HG02884 (cell line): ENCODE data around the gene KCNK6.
A peak's percentile ranks its signal among the peaks of the same experiment; 100 is the strongest.
"Not testable (repeated sequence)": the region's sequence is repeated elsewhere in the genome, so short reads cannot be mapped to it uniquely, and the experiment has no call there.

ENCODE experiments used
- ATAC-seq: cut with Tn5 transposase; IDR thresholded peaks from one replicate; pipeline ENCODE4 v1.9.1; 2021; ENCODE audit warnings: mild to moderate bottlenecking, moderate library complexity; ENCODE audit not compliant: unreplicated experiment

KCNK6 gene

DNA sequence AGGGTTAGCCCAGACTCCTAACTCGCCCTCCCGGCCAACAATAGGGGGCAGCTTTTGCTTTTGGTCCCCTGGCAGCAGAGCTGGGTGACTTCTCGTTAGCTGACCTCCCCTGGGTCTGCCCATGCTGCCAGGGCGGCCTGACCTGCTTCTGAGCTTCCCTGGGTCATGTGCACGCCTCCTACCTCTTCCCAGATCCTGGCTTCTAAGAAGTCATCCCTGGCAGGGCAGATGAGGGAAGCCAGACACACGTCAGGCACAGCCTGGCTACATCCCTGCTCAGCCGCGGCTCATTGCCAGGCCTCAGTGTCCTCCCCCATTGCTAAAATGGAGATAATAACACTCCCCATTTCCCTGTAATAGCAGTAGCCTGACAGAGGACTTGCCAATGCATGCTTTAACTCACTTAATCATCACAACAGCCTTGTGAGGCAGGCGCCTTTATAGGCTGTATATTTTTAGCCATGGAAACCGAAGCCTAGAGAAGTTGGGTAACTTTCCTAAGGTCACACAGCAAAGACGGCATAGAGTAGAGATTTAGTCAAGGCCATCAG lies 2.1 kb downstream of the KCNK6 start:
- ATAC-seq, result no peak

DNA sequence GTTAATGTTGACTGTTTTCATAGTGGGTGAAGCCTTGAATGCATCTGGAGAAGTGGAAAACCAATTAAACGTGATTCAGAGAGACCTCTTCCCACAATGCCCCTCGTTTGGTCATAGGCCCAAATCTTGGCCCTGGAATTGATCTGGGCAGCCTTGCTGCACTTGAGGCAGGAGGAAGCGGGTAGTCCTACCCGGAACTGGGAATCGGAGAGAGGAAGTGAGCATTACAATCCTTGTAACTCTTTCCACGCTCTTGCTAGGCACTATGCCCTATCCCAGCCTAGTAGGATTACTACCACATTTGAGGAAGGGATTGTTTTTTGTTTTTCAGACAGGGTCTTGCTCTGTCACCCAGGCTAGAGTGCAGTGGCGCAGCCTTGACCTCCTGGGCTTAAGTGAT lies 3.6 kb downstream of the KCNK6 start:
- no peak for ATAC-seq

DNA sequence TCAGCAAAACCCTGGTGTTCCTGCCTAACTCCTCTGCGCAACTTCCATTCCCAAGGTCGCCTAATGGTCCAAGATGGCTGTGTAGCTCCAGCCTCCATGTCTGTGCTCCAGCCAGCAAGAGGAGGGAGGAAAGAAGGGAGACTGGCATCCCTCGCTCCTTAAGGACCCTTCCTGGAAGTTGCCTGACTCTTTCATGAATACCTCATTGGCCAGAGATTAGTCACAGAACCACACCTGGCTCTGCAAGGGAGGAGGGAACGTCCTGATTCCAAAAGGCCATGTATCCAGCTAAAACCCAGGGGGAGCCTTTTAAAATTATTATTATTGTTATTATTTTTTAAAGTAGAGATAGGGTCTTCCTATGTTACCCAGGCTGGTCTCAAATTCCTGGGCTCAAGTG lies 4.8 kb downstream of the KCNK6 start:
- no peak for ATAC-seq

DNA sequence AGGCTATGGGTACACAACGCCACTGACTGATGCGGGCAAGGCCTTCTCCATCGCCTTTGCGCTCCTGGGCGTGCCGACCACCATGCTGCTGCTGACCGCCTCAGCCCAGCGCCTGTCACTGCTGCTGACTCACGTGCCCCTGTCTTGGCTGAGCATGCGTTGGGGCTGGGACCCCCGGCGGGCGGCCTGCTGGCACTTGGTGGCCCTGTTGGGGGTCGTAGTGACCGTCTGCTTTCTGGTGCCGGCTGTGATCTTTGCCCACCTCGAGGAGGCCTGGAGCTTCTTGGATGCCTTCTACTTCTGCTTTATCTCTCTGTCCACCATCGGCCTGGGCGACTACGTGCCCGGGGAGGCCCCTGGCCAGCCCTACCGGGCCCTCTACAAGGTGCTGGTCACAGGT lies 6.9 kb downstream of the KCNK6 start:
- ATAC-seq, result no peak

DNA sequence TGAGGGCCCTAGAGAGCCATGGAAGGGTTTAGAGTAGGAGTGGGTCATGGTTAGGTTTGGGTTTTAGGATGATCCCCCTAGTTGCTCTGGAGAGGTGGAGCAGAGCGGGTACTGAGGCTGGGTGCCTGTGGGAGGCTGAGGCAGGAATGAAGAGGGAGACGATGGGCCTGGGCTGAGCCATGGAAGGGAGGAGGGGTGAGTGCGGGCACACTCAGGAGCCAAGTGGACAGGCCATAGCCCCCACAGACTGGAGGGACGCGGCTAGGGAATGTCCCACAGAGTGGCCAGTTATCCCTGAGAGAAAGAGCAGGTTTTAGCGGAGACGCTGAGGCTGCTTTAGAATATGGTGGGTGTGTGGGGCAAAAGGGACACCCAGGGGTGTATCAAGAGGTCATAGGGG lies 10.0 kb downstream of the KCNK6 start:
- no peak for ATAC-seq

DNA sequence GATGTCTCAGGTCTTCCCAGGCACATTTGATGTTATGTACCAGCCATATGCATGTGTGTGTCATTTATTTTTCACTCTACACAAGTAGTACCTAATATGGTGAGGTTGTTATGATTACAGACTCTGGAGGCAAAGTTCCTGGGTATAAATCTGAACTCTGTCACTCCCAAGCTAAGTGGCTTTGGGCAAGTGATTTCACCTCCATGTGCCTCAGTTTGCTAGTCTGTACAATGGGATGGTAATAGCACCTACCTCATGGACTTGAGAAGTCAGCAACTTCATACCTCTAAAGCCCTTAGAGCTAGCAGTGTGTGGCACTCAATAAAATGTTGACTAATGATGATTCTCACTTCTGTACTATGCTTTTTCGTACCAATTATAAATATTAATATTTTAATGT lies 12.1 kb downstream of the KCNK6 start:
- no peak for ATAC-seq

DNA sequence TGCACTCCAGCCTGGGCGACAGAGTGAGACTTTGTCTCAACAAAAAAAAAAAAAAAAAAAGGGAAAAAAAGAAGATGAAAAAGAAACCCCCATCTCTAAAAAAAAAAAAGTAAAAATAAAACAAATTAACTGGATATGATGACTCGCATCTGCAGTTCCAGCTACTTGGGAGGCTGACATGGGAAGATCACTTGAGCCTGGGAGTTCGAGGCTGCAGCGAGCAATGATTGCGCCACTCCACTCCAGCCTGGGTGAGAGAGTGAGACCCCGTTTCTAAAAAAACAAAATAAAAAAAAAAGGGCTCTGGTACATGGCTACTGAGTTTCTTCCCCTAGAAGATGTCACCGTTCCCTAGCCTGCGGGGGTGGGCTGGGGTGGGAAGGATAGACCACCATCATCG lies 13.6 kb downstream of the KCNK6 start:
- ATAC-seq, result no peak

DNA sequence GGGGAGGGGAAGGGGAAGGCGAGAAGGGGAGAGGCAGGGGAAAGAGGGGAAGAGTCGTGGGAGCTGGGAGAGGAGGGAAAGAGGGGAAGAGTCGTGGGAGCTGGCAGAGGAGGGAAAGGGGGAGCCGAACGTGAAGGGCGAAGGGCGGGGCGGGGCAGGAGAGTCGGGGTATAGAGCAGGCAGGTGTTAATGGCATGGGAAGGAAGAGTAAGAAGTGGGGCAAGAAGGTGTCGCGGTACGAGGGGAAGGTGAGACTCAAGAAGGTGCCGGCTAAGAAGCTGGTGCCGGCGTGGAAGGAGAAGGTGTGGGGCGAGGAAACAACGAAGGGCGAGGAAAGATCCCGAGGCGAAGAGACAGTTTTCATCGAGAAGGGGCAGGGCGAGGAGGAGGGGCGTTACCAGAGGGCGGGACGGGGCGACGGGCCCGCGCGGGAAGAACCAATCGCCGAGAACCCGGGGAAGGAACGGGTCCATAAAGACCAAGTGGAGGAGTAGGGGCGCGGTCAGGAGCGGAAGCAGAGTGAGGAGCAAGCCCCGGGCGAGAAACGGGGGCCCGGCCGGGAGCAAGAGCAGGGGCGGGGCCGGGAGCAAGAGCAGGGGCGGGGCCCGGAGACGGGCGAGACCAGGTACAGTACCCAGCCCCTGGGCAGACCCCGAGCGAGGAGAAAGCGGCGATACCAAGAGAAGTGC lies 16.4 kb downstream of the KCNK6 start:
- ATAC-seq, result peak; percentile 65

DNA sequence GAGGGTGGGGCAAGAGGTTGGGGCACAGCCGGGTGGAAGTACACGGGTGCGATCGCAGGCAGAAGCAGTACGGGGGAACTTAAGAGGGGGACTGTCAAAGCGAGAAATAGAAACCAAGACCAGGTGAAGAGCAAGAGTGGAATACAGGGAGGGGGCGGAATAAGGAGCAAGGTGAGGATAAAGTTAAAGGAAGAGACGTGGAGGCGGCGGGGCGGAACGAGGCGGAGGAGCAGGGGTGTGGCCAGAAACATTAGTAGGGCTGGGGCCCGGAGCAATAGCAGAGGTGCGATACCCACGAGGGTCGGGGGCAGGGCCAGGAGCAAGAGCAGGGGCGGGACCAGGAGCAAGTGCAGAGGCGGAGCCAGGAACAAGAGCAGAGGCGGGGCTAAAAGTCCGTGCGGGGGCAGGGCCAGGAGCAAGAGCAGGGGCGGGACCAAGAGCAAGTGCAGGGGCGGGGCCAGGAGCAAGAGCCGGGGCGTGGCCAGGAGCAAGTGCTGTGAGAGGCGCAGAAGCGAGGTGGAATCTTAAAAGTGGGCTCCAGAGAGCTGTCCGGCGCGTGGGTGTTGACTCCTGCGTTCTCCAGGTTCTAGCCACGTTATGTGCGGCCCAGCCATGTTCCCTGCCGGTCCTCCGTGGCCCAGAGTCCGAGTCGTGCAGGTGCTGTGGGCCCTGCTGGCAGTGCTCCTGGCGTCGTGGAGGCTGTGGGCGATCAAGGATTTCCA lies 17.2 kb downstream of the KCNK6 start:
- peak; percentile 45 for ATAC-seq

DNA sequence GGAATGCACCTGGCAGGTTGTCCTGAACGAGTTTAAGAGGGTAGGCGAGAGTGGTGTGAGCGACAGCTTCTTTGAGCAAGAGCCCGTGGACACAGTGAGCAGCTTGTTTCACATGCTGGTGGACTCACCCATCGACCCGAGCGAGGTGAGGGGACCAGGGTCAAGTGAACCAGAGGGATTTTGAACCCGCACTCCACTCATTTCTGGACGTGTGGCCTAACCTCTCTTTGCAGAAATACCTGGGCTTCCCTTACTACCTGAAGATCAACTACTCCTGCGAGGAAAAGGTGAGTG lies 17.7 kb downstream of the KCNK6 start:
- no peak for ATAC-seq

DNA sequence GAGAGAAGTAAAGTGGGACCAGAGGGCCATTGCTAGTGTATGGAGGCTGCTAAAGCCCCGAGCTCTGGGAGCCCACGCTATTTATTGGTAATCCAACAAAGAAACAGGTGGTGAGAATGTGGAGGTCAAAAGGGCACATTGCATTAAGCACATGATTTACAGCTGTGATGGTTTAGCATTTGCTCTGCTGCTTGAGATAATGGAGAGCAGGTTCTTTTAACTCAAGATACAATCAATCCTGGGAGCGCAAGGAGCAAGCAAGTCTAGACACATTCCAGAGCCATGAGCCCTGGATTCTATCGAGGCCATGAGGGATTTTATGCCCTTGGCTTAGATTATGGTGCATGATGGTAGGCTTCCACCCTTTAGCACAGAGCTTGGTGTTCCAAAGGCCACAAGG lies 19.4 kb downstream of the KCNK6 start:
- ATAC-seq, result not testable (repeated sequence)

DNA sequence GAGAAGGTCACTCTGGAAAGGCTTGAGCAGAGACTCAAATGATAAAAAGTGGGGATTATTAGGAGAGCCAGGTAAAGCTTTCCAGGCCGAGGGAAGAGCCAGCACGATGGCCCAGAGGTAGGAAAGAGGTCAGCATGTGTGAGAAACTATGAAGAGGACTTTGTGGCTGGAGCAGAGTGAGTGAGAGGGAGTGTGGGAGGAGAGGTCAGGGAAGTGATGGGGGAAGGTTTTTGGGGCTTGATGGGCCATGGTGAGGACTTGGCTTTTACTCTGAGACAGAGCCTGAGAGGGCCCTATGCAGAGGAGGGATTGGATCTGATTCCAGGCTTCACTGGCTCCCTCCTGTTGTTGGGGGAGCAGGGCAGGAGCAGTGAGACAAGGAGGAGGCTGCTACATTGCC lies 21.3 kb downstream of the KCNK6 start:
- no peak for ATAC-seq

DNA sequence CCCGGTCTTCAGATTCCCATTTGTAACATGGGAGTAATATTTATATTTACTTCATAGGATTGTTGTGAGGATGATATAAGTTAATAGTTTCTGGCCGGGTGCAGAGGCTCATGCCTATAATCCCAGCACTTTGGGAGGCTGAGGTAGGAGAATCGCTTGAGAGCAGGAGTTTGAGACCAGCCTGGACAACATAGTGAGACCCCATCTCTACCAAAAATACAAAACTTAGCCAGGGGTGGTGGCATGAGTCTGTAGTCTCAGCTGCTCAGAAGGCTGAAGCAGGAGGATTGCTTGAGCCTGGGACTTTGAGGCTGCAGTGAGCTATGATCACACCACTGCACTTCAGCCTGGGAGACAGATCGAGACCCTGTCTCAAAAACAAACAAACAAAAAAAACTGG lies 27.2 kb downstream of the KCNK6 start:
- ATAC-seq, result no peak

DNA sequence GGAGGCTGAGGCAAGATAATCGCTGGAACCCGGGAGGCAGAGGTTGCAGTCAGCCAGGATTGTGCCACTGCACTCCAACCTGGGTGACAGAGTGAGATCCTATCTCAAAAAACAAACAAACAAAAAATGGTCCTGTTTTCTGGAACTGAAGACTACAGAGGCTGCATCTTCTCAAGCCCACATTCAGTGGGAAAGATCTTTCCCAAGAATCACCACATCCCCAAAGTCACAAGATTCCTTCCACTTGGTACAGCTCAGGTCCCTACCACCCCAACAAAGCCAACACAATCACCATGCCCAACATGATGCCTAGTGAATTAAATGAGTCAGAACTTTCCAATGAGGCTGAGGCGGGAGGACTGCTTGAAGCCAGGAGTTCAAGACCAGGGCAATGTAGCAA lies 31.2 kb downstream of the KCNK6 start:
- no peak for ATAC-seq

DNA sequence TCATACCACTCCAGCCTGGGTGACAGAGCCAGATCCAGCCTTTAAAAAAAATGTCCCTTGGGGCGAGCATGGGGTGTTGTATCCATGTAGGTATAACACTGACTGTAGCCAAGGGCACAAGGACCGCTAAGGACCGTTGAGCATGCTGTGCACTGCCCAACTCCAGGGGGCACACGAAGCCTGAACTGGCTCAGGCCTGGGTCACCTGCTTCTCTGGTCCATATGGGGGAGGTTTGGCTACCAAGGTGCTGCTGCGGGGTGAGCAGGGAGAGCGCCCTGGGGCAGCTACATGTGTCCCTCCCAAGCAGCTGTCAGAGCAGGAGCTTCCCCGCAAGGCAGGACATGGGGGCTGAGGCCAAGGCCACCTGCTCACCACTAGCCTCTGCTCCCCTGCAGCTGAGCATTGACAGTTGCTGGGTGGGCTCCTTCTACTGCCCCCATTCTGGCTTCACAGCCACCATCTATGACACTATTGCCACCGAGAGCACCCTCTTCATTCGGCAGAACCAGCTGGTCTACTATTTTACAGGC lies 32.3 kb downstream of the KCNK6 start:
- no peak for ATAC-seq

DNA sequence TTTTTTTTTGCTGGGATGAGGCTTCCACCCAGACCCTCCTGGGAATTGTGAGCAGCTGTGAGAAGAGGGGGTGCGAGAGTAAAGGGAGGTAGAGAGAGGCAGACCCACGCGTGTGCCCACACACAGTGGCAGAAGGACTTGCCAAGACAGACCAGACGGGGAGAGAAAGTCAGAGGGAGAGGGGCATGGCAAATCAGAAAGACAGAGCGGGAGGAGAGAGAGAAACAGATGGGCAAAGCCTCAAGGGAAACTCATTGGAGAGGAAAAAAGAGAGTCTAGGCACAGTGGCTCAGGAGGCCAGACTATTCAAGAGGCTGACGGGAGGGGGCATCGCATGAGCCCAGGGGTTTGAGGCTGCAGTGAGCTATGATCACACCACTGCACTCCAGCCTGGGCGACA lies 33.0 kb downstream of the KCNK6 start:
- no peak for ATAC-seq

DNA sequence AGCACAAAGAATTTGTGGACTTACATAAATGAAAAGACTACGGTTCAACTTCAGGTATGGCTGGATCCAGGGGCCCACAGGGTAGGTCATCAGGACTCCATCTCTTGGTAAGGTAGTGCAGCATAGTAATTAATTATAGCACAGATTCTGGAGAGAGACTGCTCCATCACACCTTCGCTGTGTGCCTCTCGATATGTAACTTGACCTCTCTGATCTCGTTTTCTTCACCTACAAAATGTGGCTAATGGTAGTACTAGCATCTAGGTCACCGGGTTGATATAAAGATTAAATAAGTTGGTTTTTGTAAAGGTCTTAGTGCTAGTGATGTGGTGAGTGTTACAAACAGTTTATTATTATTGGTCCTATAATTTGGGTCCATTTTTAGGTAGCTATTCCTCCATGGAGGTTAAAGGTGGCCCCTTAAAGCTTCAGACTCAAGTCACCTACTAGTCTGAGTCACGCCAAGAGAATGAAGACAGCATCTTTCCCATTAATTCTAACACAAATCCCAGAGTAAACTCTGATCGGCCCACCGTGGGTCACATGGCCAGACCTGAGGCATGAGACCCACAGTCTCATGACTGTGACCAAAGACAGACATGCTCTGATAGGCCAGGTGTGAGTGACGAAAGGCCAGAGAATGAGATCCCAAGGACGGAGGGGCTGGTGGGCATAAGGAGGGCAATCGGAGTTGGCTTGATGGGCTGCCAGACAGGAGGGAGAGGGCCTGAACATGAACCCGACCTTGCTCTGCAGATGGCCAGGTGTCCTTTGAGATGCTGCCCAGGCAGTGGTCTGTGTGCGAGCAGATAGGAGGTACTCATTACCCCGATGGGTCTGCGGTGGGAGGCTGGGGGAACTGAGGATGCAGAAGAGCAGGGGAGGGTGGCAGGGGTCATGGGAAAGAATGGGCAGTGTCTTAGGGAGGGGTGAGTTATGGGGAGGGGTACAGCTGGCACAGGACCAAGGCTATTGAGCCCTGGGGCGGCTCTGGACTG lies 36.4 kb downstream of the KCNK6 start:
- no peak for ATAC-seq

DNA sequence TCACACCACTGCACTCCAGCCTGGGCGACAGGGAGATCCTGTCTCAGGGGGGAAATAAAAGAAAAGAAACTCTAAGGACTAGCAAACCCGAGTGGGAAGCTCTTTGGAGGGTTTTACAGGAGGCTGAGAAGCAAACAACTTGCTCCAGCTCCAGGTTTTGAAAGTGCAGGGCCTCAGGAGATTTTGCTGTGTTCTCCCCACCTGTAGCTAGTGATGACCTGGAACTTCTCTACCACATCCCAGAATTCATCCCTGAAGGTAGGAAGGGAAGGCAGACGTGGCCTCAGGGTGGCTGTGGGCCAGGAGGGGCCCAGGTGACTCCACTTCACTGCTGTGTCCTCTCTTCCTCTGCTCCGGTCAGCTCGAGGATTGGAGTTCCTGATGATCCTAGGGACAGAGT lies 38.4 kb downstream of the KCNK6 start:
- no peak for ATAC-seq

DNA sequence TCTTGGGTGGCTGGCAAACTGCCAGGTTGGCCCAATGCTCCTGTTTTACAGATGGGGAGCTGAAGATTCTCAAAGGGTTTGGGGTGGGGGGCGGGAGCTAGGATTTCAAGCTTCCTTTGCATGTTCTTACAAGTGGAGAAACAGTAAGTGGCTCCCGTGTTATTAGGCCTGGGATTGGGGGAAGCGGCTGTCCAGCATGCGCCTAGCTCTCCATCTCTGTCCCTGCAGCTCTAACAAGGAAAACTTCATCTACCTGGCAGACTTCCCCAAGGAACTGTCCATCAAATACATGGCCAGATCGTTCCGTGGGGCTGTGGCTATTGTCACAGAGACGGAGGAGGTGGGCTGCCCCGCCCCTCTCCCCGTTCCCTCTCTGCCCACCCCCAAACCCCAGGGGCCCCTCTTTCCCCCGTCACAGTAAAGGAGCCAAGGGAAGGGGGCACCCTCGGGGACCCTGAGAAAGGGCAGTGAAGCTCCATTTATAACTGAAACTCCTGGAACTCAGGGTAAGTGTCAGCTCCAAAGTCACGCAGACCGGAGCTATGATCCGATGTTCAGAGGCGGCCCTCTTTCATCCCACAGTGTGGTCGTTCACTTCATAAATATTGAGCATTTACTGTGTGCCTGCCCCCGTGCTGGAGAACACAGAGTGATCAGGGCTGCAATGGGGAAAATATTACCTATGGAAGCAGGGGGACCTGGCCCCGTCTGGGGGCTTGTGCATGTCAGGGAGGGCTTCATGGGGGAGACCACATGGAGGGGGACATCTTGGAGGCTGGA lies 39.8 kb downstream of the KCNK6 start:
- no peak for ATAC-seq

DNA sequence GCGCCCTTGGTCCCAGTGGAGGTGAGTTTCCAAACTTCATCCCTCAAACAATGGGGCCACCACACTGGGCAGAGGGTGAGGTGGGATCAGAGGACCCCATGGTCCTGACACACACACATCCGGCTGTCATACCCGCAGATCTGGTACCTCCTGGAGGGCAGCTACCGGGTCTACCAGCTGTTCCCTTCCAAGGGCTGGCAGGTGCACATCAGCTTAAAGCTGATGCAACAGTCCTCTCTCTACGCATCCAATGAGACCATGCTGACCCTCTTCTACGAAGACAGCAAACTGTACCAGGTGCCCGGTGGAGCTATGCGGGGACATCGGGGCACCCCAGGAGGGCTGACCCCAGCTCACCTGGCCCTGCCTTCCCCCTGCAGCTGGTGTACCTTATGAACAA lies 40.7 kb downstream of the KCNK6 start:
- no peak for ATAC-seq
